Stimulated activated CD4-positive, alpha-beta T cell treated with anti-CD3 and anti-CD28 coated beads, TNF-alpha, amount 100 ng/mL, for 24 hours (primary cell): ENCODE measurements around the gene KRTAP22-2.

ENCODE experiments used
- DNase-seq, 3 experiments: peaks; one replicate each; pipeline ENCODE4 v3.0.0-alpha.2; 2020; ENCODE audit warnings: low read depth in 3 of 3

Gene KRTAP22-2

DNA sequence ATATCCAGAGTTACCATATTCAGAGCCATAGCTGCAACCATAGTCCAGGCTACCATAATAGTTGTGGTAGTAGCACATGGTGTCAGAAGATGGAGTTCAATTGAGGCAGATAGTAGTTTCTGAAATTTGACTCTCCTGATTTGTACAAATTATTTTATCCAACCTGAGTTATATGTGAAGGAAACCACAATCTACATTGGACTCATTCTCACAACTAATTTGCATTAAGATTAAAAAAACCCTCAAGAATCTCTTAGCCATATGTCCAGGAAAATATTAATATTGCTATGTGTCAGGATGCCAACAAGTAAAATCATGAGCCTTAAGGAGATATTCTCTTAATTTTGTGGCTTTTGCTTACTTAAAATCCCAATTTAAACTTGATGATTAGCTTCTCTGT is at the start of gene KRTAP22-2:
Gene KRTAP22-2, minus strand, starts transcription at position 101 of the 400 bp plus-strand sequence.
- no peak for DNase-seq

- no peak for DNase-seq
These were observed 48.5 kb upstream of the KRTAP22-2 start for GRCh38 chr21:30638686-30639085.

DNA sequence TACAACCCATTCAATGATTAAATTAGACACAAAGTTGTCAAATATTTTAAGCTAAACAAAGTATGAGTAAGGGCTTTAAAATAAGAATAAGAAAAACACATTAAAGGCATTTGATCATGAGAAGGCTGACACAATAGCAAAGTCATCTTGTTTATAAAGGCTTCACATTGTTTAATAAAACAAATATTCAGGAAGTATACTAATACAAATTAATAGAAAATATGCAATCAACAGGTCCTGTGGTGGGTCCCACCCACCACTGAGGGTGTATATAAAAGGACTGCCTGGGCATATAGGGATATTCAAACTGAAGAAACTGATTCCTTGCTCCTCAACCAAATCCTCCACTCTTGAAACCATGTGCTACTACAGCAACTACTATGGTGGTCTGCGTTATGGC is 44.7 kb upstream of the KRTAP22-2 start, which contains the start of gene KRTAP20-2:
Gene KRTAP20-2, plus strand, starts transcription at position 301 of the 400 bp plus-strand sequence. Its CDS starts 58 bp downstream, at position 359.
- no peak for DNase-seq

GRCh38 chr21:30629200-30629599 is 39.0 kb upstream of the KRTAP22-2 start:
- no peak for DNase-seq

DNA sequence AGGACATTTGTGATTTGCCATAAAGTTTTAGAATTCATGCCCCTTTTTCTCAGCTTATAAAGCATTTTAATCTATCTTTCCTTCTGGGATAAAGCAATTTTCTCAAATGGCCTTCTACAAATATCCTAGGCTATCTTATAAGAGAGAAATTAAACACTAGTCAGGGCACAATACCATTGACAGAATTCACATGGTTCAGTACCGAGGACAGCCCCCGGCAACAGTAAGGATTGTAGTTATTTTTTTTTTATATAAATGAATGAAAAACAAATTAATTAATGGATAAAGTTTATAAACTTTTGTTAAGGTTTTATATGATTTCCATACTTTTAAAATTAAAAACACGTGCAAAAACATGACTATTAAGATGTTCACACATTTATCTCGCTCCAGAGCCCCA is 37.9 kb upstream of the KRTAP22-2 start:
- DNase-seq: no peak

DNA sequence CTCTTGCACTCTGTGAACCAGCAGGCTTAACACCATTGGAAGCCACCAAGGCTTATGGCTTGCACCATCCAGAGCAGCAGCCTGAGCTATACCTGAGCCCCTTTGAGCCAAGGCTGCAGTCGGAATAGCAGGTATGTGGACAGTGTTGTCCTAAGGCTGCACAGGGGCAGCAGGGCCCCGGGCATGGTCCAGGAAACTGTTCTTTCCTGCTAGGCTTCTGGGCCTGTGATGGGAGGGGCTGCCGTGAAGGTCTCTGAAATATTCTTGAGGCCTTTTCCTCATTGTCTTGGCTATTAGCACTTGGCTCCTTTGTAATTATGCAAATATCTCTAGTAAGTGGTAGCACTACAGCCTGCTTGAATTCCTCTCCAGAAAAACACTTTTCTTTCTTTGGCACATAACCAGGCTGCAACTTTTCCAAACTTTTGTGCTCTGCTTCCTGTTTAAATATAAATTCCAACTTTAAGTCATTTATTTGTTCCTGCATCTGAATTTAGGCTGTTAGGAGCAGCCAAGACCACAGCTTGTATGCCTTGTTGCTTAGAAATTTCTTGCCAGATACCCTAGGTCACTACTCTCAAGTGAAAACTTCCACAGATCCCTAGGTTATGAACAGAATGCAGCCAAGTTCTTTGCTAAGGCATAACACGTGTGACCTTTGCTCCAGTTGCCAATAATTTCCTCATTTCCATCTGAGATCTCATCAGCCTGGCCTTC is 35.4 kb upstream of the KRTAP22-2 start:
- DNase-seq: no peak

DNA sequence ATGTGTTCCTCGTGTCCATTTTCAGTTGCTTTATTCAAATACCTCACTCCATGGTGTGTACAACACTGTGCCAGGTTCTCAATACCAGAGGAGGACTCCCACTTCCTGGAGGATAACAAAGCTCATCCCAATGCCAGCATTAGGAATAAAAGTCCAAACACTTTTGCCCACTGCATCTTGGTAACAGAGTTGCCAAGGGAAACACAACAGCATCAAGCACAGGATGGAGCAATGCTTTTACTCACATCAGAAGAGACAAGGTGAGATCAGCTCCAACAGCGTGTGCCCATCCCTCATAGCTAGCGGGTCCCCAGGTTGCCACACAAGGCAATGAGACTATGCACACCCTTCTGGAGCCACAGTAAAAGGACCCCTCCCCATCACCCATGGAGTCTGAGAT is 33.2 kb upstream of the KRTAP22-2 start:
- no peak for DNase-seq

DNA sequence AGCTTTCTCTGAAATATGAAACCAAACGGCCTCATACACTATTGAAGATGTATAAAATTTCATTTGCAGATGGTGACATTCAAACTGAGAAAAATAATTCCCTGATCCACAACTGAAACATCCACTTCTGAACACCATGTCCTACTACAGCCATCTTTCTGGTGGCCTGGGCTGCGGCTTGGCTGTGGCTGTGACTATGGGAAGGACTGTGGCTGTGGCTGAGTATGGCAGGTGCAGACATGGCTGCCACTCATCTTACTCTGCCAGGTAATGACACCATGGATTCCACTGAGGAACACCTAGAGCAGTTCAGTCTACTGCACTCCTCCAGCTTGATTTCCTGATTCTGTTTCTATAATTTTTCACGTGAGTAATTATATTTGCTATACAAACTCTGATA is 30.3 kb upstream of the KRTAP22-2 start, which contains the start of gene KRTAP20-4:
Gene KRTAP20-4, plus strand, starts transcription at position 106 of the 400 bp plus-strand sequence.
- no peak for DNase-seq

GRCh38 chr21:30620080-30620479 is 29.9 kb upstream of the KRTAP22-2 start:
- no peak for DNase-seq

DNA sequence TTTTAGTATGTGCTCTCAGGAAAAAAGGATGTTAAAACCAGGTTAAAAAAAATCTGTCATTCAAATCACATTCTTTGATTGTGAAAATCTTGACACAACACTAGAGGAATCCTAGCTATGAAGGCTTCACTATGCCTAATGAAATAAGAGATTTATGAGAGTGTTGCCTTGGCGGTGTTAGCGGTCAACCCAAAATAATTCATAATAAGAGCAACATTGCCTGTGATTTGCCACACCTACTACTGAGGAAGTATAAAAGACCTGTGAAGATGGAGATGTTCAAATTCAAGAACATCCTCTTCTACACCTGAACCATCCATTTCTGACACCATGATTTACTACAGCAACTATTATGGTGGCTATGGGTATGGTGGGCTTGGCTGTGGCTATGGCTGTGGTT is 25.9 kb upstream of the KRTAP22-2 start, which contains the start of gene KRTAP20-1:
Gene KRTAP20-1, plus strand, starts transcription at position 301 of the 400 bp plus-strand sequence. Its CDS starts 30 bp downstream, at position 331.
- no peak for DNase-seq

- DNase-seq: no peak
These were observed 25.0 kb upstream of the KRTAP22-2 start for GRCh38 chr21:30615199-30615598.

DNA sequence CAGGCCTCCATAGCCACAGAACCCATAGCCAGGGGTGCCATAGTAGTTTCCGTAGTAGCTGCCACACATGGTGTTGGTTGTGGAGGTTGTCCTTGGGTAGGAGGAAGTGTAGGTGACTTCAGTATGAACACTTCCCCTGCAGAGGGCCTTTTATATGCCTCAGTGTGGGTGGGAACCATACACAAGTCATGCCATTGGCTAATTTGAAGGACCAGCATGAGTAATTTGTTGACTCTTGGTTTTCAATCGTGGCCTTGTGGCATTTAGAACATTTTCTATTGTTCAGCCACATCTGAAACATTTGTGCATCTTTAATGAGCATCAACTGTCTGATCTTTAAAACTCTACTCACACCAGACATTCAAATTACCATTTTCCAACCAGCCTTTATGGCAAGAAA is 23.6 kb upstream of the KRTAP22-2 start, which contains the start of gene KRTAP6-1:
Gene KRTAP6-1, minus strand, starts transcription at position 95 of the 400 bp plus-strand sequence. Its CDS starts 26 bp downstream, at position 69.
- DNase-seq: no peak

DNA sequence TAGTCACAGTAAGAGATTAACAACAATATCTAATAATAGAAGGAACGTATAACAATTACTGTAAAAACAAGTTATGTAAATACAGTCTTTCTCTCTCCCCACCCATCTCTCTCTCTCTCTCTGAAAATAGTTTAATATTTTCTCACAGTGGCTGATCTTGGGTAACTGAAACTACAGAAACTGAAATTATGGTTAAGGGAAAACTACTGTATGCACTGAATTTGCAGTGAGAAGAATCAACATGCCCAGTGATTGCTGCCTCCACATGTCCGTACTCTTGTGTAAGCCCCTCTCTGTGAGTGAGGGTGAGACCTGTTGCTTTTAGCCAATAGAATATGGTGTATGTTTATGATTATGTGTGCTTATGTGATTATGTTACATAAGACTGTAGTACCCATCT is 21.9 kb upstream of the KRTAP22-2 start:
- DNase-seq: no peak

DNA sequence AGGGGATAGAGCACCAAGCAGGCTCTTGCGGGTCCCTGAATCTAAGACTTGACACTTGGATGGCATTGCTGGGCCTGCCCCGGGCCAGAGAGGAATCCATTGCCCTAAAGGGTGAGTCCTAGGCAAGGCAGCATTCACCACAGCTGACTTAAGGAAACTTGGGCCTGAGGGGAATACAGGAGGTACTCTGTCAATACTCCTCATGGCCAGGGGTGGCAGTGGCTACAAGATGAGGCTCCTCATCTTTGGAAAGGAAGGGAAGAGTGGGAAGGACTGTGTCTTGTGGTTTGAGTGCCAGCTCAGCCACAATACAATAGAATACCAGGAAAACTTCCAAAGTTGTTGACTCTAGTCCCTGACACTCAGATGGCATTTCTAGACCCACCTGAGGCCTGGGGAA is 15.8 kb upstream of the KRTAP22-2 start:
- no peak for DNase-seq

DNA sequence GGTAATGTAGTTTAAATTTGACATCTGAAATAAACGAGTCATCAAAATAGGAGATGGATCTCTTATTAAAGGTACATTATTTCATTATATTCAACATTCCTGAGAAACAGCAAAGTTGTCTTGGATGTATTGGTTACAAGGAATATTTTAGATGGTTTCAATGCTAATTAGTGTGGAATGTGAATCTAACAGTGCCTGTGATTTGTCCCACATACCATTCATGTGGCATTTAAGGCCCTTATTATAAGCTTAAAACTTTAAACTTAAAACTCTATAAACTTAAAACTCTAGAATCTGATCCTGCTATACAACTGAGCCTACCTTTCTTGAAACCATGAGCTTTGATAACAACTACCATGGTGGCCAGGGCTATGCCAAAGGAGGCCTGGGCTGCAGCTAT is 10.6 kb upstream of the KRTAP22-2 start, which contains the start of gene KRTAP22-1:
Gene KRTAP22-1, plus strand, starts transcription at position 301 of the 400 bp plus-strand sequence.
- DNase-seq: no peak

DNA sequence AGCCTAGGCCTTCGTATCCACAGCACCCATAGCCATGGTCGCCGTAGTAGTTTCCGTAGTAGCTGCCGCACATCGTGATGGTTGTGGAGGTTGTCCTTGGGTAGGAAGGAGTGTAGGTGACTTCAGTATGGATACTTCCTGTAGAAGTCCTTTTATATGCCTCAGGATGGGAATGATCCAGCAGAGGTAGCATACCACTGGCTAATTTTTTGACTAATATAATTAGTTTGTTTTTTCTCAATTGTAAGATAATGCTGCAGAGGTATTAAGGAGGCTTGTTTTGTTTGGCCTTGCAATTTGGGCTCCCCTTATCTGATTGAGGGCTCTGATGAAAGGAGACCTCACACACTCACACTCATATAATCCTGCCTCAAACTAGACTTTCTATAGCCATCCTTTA is 8.6 kb upstream of the KRTAP22-2 start, which contains the start of gene KRTAP6-2:
Gene KRTAP6-2, minus strand, starts transcription at position 101 of the 400 bp plus-strand sequence. Its CDS starts 28 bp downstream, at position 73.
- no peak for DNase-seq

GRCh38 chr21:30592140-30592539 is 1.9 kb upstream of the KRTAP22-2 start, which contains the start of gene KRTAP6-3:
Gene KRTAP6-3, plus strand, starts transcription at chr21:30592440. Its CDS starts 6 bp downstream, at chr21:30592446.
- no peak for DNase-seq

DNA sequence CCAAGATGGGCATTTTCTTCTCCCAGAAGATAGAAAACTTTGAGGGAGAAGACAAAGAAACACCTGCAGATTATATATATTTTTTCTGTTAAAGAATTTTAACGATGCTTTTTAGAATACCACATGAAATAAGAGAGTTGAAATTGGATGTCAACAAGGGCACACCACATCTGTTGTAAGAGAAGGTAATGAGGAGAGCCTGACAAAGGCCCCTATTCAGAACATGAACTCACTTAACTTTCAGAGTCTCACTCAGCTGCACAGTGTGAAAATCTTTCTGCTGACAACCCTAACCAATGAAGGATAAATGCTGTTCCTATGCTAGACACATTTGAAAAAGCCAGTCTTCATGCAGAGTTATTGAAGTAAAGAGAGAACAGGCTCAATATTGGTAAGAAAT is 7.3 kb downstream of the KRTAP22-2 start:
- no peak for DNase-seq

- no peak for DNase-seq
These were observed 10.1 kb downstream of the KRTAP22-2 start for GRCh38 chr21:30580132-30580531.

DNA sequence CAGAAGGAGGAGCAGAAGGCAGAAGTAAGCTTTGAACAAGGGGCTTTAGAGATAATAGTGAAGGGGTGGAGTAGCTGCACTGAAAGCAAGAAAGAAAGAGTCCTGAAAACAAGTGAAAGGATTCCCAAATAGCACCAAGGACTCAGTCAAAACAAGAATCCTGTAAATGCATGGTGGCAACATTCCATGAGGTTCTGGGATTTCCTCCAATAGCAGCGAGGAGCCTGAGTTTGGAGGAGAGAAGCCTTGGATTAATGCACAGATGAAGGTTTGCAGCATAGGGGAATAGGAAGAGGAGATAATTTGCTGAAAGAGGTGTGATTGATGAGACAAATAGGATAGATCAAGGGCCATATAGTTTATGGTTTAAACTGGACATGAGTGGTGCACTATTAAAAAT is 10.9 kb downstream of the KRTAP22-2 start:
- no peak for DNase-seq

DNA sequence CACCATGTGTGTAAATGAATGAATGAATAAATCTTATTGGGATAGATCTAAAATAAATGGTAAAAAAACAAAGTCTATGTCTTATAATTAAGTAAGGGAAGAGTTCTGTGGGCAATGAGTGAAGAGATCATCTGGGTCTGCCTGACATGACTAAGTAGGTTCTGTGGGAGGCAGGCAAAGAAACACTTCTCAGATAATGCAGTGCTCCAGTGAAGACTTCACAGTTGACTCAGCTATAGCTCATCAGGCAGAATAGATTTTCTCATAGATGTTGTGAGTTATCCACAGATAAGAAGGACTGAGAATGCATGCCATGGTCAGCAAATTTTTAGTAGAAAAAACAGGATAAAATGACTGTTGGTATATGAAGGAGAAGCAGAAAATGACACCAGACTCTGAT is 12.4 kb downstream of the KRTAP22-2 start:
- no peak for DNase-seq

- no peak for DNase-seq
These were observed 22.6 kb downstream of the KRTAP22-2 start for GRCh38 chr21:30567617-30568016.

- DNase-seq: no peak
These were observed 26.6 kb downstream of the KRTAP22-2 start for GRCh38 chr21:30563630-30564029.
